ENCODE measurements around the gene HMOX1.
"Not testable (repeated sequence)": the region's sequence is repeated elsewhere in the genome, so short reads cannot be mapped to it uniquely, and the experiment has no call there.

DNA sequence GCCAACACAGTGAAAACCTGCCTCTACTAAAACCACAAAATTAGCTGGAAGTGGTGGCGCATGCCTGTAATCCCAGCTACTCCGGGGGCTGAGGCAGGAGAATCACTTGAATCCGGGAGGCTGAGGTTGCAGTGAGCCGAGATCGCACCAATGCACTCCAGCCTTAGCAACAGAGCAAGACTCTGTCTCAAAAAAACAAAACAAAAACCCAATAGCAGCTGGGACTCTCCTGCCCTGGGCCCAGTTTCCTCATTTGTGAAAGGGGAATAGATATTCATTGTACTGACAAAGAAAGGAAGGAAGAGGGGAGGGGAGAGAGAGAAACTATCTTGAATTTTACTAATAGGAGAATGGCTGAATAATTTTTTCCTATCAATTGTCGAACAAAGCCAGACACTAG, 15.7 kb downstream of the HMOX1 start:
- not testable (repeated sequence) for TF ChIP-seq POLR2AphosphoS5, POLR2A (IDR thresholded peaks at IDR 0.05; ENCODE audit: low read depth, low read length)
